ENCODE data around the gene CNTN6. TPM values are rescaled to one million over a fixed set of nuclear protein-coding genes. Genes with fewer than 3 reads are reported as not detected.

Gene CNTN6
- 4.7 TPM for polyA plus RNA-seq (2013, experiment 1 of 2)
- polyA plus RNA-seq (2013, experiment 2 of 2) = 4.8 TPM

GRCh38 chr3:1092771-1093170, at the start of gene CNTN6:
CNTN6 (plus strand) TSS chr3:1093024; CDS start chr3:1148009, 54,985 bp downstream.
- Histone ChIP-seq H4K8ac (ENCODE audit: low read depth, low read length) (no peak within 1 kb of the TSS), H3K4ac (ENCODE audit: low read length) (no peak within 1 kb of the TSS), H3K27ac (replicated peaks; ENCODE audit: low read length) (peak within 1 kb of the TSS; percentile 93), H3K9me3 (replicated peaks in 1 of 2; ENCODE audit: control insufficient read depth in 2 of 2, insufficient read depth in 1 of 2, low read depth in 1 of 2, low read length in 2 of 2) (no peaks in the 10 kb centered on the region), H3K27me3 (ENCODE audit: control insufficient read depth in 3 of 3, insufficient read depth in 3 of 3, low read depth in 1 of 3, low read length in 3 of 3) (no peaks in the 10 kb centered on the region), H3K23ac (ENCODE audit: low read depth, low read length, poor library complexity) (no peak within 1 kb of the TSS), H2BK120ac (ENCODE audit: low read depth, low read length) (no peak within 1 kb of the TSS), H3K36me3 (replicated peaks in 1 of 2; ENCODE audit: control insufficient read depth in 2 of 2, insufficient read depth in 2 of 2, low read length in 2 of 2) (no peaks in the 10 kb centered on the region), H3K4me1 (ENCODE audit: control insufficient read depth in 2 of 2, insufficient read depth in 1 of 2, low read depth in 1 of 2, low read length in 2 of 2) (peaks cover 3 to 5% of the 10 kb centered on the region in 2 donors), H3K4me2 (ENCODE audit: insufficient read depth, low read length, poor library complexity, severe bottlenecking) (peak within 1 kb of the TSS; percentile 42), H3K9ac (ENCODE audit: low read depth, low read length, poor library complexity) (no peak within 1 kb of the TSS), H3K18ac (ENCODE audit: low read length) (no peak within 1 kb of the TSS), H2AK5ac (ENCODE audit: low read depth, low read length) (no peak within 1 kb of the TSS), H2AFZ (ENCODE audit: low read length) (peak within 1 kb of the TSS; percentile 73), H2BK12ac (ENCODE audit: low read length) (no peak within 1 kb of the TSS), H3K14ac (ENCODE audit: low read length) (no peak within 1 kb of the TSS), H4K91ac (ENCODE audit: low read depth, low read length, poor library complexity) (no peak within 1 kb of the TSS), H2BK5ac (ENCODE audit: low read length) (no peak within 1 kb of the TSS), H2BK15ac (ENCODE audit: low read length) (no peak within 1 kb of the TSS), H3K4me3 (ENCODE audit: low read length in 2 of 2) (peak within 1 kb of the TSS; percentile 28 to 58), H3K79me1 (ENCODE audit: low read depth, low read length) (no peaks in the 10 kb centered on the region)
- DNase-seq (ENCODE audit: low spot score) = peak; percentile 65
- WGBS, 2 donors (ENCODE audit: extremely low coverage in 2 of 2, insufficient read length in 2 of 2, insufficient replicate concordance in 1 of 2) = no CpG with 5 or more reads among the region's 7 CpGs

- H2BK120ac ChIP-seq (ENCODE audit: low read depth, low read length) = no peak overlapping the region
- no peak overlapping the region for H3K27ac ChIP-seq (replicated peaks; ENCODE audit: low read length)
- H3K4ac ChIP-seq (ENCODE audit: low read length) = no peak overlapping the region
- no peaks in the 10 kb centered on the region for H3K79me1 ChIP-seq (ENCODE audit: low read depth, low read length)
- H3K9ac ChIP-seq (ENCODE audit: low read depth, low read length, poor library complexity) = no peak overlapping the region
- H2BK12ac ChIP-seq (ENCODE audit: low read length) = no peak overlapping the region
- no peak overlapping the region for H4K8ac ChIP-seq (ENCODE audit: low read depth, low read length)
- no peak overlapping the region for H3K4me3 ChIP-seq (ENCODE audit: low read length in 2 of 2)
- H3K18ac ChIP-seq (ENCODE audit: low read length) = no peak overlapping the region
- no peak overlapping the region for H2BK5ac ChIP-seq (ENCODE audit: low read length)
- H3K4me2 ChIP-seq (ENCODE audit: insufficient read depth, low read length, poor library complexity, severe bottlenecking) = no peak overlapping the region
- no peak overlapping the region for H4K91ac ChIP-seq (ENCODE audit: low read depth, low read length, poor library complexity)
- H3K36me3 ChIP-seq (replicated peaks in 1 of 2; ENCODE audit: control insufficient read depth in 2 of 2, insufficient read depth in 2 of 2, low read length in 2 of 2) = no peaks in the 10 kb centered on the region
- no CpG with 5 or more reads among the region's 2 CpGs for WGBS, 2 donors (ENCODE audit: extremely low coverage in 2 of 2, insufficient read length in 2 of 2, insufficient replicate concordance in 1 of 2)
- H3K9me3 ChIP-seq (replicated peaks in 1 of 2; ENCODE audit: control insufficient read depth in 2 of 2, insufficient read depth in 1 of 2, low read depth in 1 of 2, low read length in 2 of 2) = no peaks in the 10 kb centered on the region
- no peaks in the 10 kb centered on the region for H3K4me1 ChIP-seq (ENCODE audit: control insufficient read depth in 2 of 2, insufficient read depth in 1 of 2, low read depth in 1 of 2, low read length in 2 of 2)
- H2AK5ac ChIP-seq (ENCODE audit: low read depth, low read length) = no peak overlapping the region
- H2AFZ ChIP-seq (ENCODE audit: low read length) = no peak overlapping the region
- H2BK15ac ChIP-seq (ENCODE audit: low read length) = no peak overlapping the region
- no peak overlapping the region for H3K14ac ChIP-seq (ENCODE audit: low read length)
- no peak overlapping the region for H3K23ac ChIP-seq (ENCODE audit: low read depth, low read length, poor library complexity)
- DNase-seq (ENCODE audit: low spot score) = no peak
- H3K27me3 ChIP-seq (ENCODE audit: control insufficient read depth in 3 of 3, insufficient read depth in 3 of 3, low read depth in 1 of 3, low read length in 3 of 3) = no peaks in the 10 kb centered on the region
These were observed 44.3 kb upstream of the CNTN6 start for GRCh38 chr3:1048558-1048957.

GRCh38 chr3:1055870-1056269, 37.0 kb upstream of the CNTN6 start:
- no peaks in the 10 kb centered on the region for H3K79me1 ChIP-seq (ENCODE audit: low read depth, low read length)
- no peak overlapping the region for H3K18ac ChIP-seq (ENCODE audit: low read length)
- no peak overlapping the region for H3K4me2 ChIP-seq (ENCODE audit: insufficient read depth, low read length, poor library complexity, severe bottlenecking)
- H3K27ac ChIP-seq (replicated peaks; ENCODE audit: low read length) = no peak overlapping the region
- H2BK120ac ChIP-seq (ENCODE audit: low read depth, low read length) = no peak overlapping the region
- no CpG with 5 or more reads among the region's 3 CpGs for WGBS, 2 donors (ENCODE audit: extremely low coverage in 2 of 2, insufficient read length in 2 of 2, insufficient replicate concordance in 1 of 2)
- no peak overlapping the region for H4K8ac ChIP-seq (ENCODE audit: low read depth, low read length)
- no peak overlapping the region for H2BK15ac ChIP-seq (ENCODE audit: low read length)
- H3K36me3 ChIP-seq (replicated peaks in 1 of 2; ENCODE audit: control insufficient read depth in 2 of 2, insufficient read depth in 2 of 2, low read length in 2 of 2) = no peaks in the 10 kb centered on the region
- no peak overlapping the region for H3K4me3 ChIP-seq (ENCODE audit: low read length in 2 of 2)
- no peak overlapping the region for H3K9ac ChIP-seq (ENCODE audit: low read depth, low read length, poor library complexity)
- DNase-seq (ENCODE audit: low spot score) = no peak
- no peak overlapping the region for H3K4ac ChIP-seq (ENCODE audit: low read length)
- no peak overlapping the region for H3K14ac ChIP-seq (ENCODE audit: low read length)
- H2BK12ac ChIP-seq (ENCODE audit: low read length) = no peak overlapping the region
- no peak overlapping the region for H2AFZ ChIP-seq (ENCODE audit: low read length)
- H2AK5ac ChIP-seq (ENCODE audit: low read depth, low read length) = no peak overlapping the region
- no peak overlapping the region for H2BK5ac ChIP-seq (ENCODE audit: low read length)
- H3K23ac ChIP-seq (ENCODE audit: low read depth, low read length, poor library complexity) = no peak overlapping the region
- H3K27me3 ChIP-seq (ENCODE audit: control insufficient read depth in 3 of 3, insufficient read depth in 3 of 3, low read depth in 1 of 3, low read length in 3 of 3) = no peaks in the 10 kb centered on the region
- no peaks in the 10 kb centered on the region for H3K9me3 ChIP-seq (replicated peaks in 1 of 2; ENCODE audit: control insufficient read depth in 2 of 2, insufficient read depth in 1 of 2, low read depth in 1 of 2, low read length in 2 of 2)
- H4K91ac ChIP-seq (ENCODE audit: low read depth, low read length, poor library complexity) = no peak overlapping the region
- H3K4me1 ChIP-seq (ENCODE audit: control insufficient read depth in 2 of 2, insufficient read depth in 1 of 2, low read depth in 1 of 2, low read length in 2 of 2) = no peaks in the 10 kb centered on the region

GRCh38 chr3:1056744-1057143, 36.1 kb upstream of the CNTN6 start:
- Histone ChIP-seq H2BK15ac (ENCODE audit: low read length) (no peak overlapping the region), H3K14ac (ENCODE audit: low read length) (no peak overlapping the region), H3K4me1 (ENCODE audit: control insufficient read depth in 2 of 2, insufficient read depth in 1 of 2, low read depth in 1 of 2, low read length in 2 of 2) (no peaks in the 10 kb centered on the region), H3K27ac (replicated peaks; ENCODE audit: low read length) (no peak overlapping the region), H4K8ac (ENCODE audit: low read depth, low read length) (no peak overlapping the region), H2AFZ (ENCODE audit: low read length) (no peak overlapping the region), H3K9me3 (replicated peaks in 1 of 2; ENCODE audit: control insufficient read depth in 2 of 2, insufficient read depth in 1 of 2, low read depth in 1 of 2, low read length in 2 of 2) (no peaks in the 10 kb centered on the region), H4K91ac (ENCODE audit: low read depth, low read length, poor library complexity) (no peak overlapping the region), H3K18ac (ENCODE audit: low read length) (no peak overlapping the region), H2BK12ac (ENCODE audit: low read length) (no peak overlapping the region), H3K79me1 (ENCODE audit: low read depth, low read length) (no peaks in the 10 kb centered on the region), H3K9ac (ENCODE audit: low read depth, low read length, poor library complexity) (no peak overlapping the region), H2BK120ac (ENCODE audit: low read depth, low read length) (no peak overlapping the region), H3K23ac (ENCODE audit: low read depth, low read length, poor library complexity) (no peak overlapping the region), H3K4ac (ENCODE audit: low read length) (no peak overlapping the region), H2AK5ac (ENCODE audit: low read depth, low read length) (no peak overlapping the region), H2BK5ac (ENCODE audit: low read length) (no peak overlapping the region), H3K4me2 (ENCODE audit: insufficient read depth, low read length, poor library complexity, severe bottlenecking) (no peak overlapping the region), H3K36me3 (replicated peaks in 1 of 2; ENCODE audit: control insufficient read depth in 2 of 2, insufficient read depth in 2 of 2, low read length in 2 of 2) (no peaks in the 10 kb centered on the region), H3K27me3 (ENCODE audit: control insufficient read depth in 3 of 3, insufficient read depth in 3 of 3, low read depth in 1 of 3, low read length in 3 of 3) (no peaks in the 10 kb centered on the region), H3K4me3 (ENCODE audit: low read length in 2 of 2) (no peak overlapping the region)
- no peak for DNase-seq (ENCODE audit: low spot score)
